Kidney epithelial cell (primary cell): Measurements from ENCODE around the gene MNT. TPM values are rescaled to one million over a fixed set of nuclear protein-coding genes. Genes with fewer than 3 reads are reported as not detected.

Experiments used
- DNase-seq: peaks from one replicate; pipeline ENCODE4 v3.0.0-alpha.2; 2010; ENCODE audit warnings: low read depth
- H3K27me3 ChIP-seq: 2 replicates; pipeline ENCODE4 v1.6.0; 2011; ENCODE audit warnings: low read length; ENCODE audit not compliant: control insufficient read depth, insufficient read depth
- H3K36me3 ChIP-seq: 2 replicates; pipeline ENCODE4 v1.5.1; 2011; ENCODE audit warnings: low read length; ENCODE audit not compliant: control insufficient read depth, insufficient read depth
- H3K4me3 ChIP-seq: 2 replicates; pipeline ENCODE4 v1.5.1; 2011; ENCODE audit warnings: low read depth, mild to moderate bottlenecking, control low read depth, low read length
- CTCF ChIP-seq: IDR thresholded peaks from 2 replicates; pipeline ENCODE4 v1.5.1; 2011; ENCODE audit warnings: mild to moderate bottlenecking, moderate library complexity, low read length, control low read depth, inconsistent platforms; ENCODE audit not compliant: insufficient read depth, poor library complexity, severe bottlenecking
- total RNA-seq: library from RNA; depleted of rRNA; stranded (reverse); fragments of >200 nt; gene quantifications from 2 replicates; pipeline ENCODE4 v1.2.3, GENCODE V29; 2015

The MNT gene
- total RNA-seq, 1 donor from 2014 or later = 8.7 TPM

GRCh38 chr17:2435181-2435741, 34.4 kb upstream of the MNT start:
- Histone ChIP-seq H3K4me3 (no peak overlapping the region), H3K27me3 (no peaks in the 10 kb centered on the region), H3K36me3 (peaks cover 1% of the 10 kb centered on the region)
- no peak for TF ChIP-seq CTCF
- no peak for DNase-seq

GRCh38 chr17:2433696-2434095, 32.8 kb upstream of the MNT start:
- no peak for TF ChIP-seq CTCF
- Histone ChIP-seq H3K36me3 (peaks cover 1% of the 10 kb centered on the region), H3K27me3 (no peaks in the 10 kb centered on the region), H3K4me3 (no peak overlapping the region)
- no peak for DNase-seq

- no peak for DNase-seq
- TF ChIP-seq CTCF = no peak
- Histone ChIP-seq H3K27me3 (no peaks in the 10 kb centered on the region), H3K36me3 (no peaks in the 10 kb centered on the region), H3K4me3 (no peak overlapping the region)
Measured at GRCh38 chr17:2427910-2428309, 27.1 kb upstream of the MNT start.

GRCh38 chr17:2427215-2427614, 26.4 kb upstream of the MNT start:
- no peak for TF ChIP-seq CTCF
- DNase-seq = no peak

GRCh38 chr17:2423271-2423670, 22.4 kb upstream of the MNT start:
- Histone ChIP-seq H3K4me3 (no peak overlapping the region), H3K27me3 (no peaks in the 10 kb centered on the region), H3K36me3 (no peaks in the 10 kb centered on the region)
- no peak for TF ChIP-seq CTCF
- no peak for DNase-seq

More at GRCh38 chr17:2427215-2427614, 26.4 kb upstream of the MNT start:
- no peaks in the 10 kb centered on the region for H3K36me3 ChIP-seq
- H3K27me3 ChIP-seq = no peaks in the 10 kb centered on the region
- no peak overlapping the region for H3K4me3 ChIP-seq
